CD4-positive, alpha-beta T cell treated with Interleukin-2 at 100 ng/mL for 4 hours (primary cell): ENCODE results near the gene RYR1.
"Not testable (repeated sequence)": the region's sequence is repeated elsewhere in the genome, so short reads cannot be mapped to it uniquely, and the experiment has no call there.

Experiments used
- DNase-seq: peaks from one replicate; pipeline ENCODE4 v3.0.0-alpha.2; 2020; ENCODE audit warnings: low spot score

RYR1 gene

DNA sequence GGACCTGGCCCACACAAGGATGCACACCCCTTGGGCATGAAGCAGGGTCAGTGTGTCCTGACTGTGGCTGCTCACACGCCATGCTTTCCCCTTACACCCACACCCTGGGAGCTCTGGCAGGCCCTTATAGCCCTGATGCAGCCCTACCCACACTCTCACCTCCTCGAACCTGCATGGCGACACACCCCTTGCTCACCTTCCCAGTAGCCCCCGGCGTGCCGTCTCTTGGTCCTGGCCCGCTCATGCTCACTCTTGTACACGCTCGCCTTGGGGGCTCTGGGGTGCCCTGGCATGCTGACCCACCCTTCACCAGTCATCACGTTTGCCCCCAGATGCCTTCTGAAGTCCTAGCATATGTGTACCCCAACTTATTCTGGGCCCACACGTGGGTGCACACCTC lies 128.2 kb downstream of the RYR1 start:
- no peak for DNase-seq

DNA sequence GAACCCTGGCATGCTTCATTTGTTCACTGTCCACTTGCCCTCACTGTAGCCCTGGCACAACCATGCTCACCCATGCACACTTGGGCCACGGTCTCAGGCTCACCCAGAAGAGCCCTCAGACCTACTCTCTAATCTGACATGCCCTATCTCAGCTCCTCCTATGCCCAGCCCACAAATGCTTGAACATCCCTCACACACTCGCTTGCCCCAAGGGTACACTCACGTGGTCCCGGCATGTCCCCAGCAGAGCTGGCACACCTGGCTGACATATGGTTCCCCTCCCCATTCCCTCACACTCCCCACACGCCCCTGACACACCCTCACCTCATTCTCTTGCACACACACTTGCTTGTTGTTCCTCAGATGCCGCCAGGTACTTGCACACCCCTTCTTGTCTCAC lies 128.6 kb downstream of the RYR1 start:
- DNase-seq, result no peak

- no peak for DNase-seq
Observed at GRCh38 chr19:38563475-38563874, 130.0 kb downstream of the RYR1 start.

GRCh38 chr19:38564981-38565690 lies 131.6 kb downstream of the RYR1 start:
- DNase-seq, result peak; percentile 18

GRCh38 chr19:38565691-38566105 lies 132.2 kb downstream of the RYR1 start:
- no peak for DNase-seq

DNA sequence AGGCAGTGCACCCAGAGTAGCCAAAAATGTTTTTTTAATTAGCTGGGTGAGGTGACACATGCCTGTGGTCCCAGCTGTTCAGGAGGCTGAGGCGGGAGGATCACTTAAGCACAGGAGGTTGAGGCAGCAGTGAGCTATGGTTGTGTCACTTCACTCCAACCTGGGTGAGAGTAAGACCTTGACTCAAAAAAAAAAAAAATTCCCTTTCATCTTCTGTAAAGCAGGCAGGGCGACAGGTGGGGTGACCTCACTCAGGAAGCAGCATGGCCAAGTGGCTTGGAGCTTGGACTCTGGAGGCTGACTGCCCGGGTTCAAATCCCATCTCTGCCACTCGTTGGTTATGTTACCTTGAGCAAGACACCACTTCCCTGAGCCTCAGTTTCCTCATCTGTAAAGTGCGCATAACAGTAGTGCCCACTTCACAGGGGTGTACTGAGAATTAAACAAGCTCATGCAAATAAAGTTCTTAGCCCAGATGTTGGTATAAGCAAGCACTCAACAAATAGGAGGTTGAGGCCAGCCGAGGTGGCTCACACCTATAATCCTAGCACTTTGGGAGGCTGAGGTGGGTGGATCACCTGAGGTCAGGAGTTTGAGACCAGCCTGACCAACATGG lies 136.0 kb downstream of the RYR1 start:
- no peak for DNase-seq

GRCh38 chr19:38571682-38572081 lies 138.2 kb downstream of the RYR1 start:
- no peak for DNase-seq

DNA sequence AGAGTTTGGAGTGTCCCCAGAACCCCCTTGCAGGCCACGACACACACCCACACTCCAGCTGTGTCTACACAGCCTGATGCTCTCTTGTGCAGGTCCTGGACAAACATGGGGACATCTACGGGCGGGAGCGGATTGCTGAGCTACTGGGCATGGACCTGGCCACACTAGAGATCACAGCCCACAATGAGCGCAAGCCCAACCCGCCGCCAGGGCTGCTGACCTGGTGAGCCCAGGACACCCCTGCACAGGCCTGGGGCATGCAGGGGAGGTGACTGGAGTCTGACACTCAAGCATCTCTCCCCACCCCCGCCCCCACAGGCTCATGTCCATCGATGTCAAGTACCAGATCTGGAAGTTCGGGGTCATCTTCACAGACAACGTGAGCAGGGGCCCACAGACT lies 144.3 kb downstream of the RYR1 start:
- no peak for DNase-seq

DNA sequence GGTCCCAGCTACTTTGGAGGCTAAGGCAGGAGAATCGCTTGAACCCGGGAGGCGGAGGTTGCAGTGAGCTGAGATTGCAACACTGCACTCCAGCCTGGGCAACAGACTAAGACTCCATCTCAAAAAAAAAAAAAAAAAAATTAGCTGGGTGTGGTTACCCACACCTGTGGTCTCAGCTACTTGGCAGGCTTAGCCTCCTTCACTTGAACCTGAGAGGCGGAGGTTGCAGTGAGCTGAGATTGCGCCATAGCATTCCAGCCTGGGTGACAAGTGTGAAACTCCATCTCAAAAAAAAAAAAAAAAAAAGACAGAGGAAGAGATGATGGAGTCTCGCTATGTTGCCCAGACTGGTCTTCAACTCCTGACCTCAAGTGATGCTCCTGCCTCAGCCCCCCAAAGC lies 145.8 kb downstream of the RYR1 start:
- DNase-seq, result peak; percentile 30

DNA sequence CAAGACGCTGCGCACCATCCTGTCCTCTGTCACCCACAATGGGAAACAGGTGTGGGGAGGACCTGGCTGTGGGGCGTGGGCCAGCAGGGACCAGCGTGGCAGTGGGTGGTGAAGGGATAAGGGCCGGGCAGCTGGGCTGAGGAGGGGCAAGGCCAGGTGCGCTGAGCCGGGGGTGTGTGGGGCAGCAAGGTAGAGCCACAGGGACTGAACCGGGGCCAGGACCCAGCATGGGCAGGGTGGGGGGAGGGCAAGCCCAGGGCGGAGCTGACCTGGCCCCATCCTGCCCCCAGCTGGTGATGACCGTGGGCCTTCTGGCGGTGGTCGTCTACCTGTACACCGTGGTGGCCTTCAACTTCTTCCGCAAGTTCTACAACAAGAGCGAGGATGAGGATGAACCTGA lies 146.6 kb downstream of the RYR1 start:
- DNase-seq, result no peak

DNA sequence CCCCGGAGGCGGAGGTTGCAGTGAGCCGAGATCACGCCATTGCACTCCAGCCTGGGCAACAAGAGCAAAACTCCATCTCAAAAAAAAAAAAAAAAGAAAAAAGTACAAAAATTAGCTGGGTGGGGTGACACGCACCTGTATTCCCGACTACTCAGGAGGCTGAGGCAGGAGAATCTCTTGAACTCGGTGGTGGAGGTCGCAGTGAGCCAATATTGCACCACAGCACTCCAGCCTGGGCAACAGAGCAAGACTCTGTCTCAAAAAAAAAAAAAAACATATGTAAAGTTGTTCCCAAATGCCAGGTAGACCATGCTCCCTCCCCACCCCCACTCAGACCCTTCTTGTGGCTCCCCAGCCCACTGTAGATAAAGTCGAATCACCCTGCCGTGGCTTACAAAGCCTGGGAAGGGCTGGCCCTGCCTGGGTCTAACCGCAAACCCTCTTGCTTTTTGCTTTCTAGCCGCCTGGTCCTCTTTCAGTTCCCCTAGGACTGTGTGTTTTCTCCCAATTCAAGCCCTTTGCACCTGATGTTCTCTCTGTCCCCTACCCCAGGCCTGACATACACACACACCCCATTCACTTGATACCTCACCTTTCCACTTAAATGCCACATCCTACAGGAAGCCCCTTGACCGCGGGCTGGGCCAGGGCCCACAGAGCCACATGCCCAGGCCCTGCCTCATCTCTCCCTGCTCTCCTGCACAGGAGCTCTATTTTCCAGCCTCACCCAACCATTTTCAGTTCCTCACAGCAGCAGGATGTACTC lies 149.9 kb downstream of the RYR1 start:
- no peak for DNase-seq

DNA sequence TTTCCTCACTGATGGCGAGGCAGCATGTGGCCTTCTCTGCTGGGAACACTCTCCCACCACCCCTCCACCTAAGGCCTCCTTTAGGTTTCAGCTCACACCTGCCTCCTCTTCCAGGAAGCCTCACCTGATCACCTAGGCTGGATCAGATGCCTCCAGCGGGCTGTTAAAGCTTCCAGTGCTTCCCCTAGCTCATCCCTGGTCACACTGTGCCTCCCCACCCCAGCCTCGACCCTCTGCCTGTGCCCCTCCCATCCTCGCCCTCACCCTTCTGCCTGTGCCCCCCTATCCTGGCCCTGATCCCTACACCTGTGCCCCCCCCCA lies 150.5 kb downstream of the RYR1 start:
- DNase-seq, result no peak

- no peak for DNase-seq
Observed at GRCh38 chr19:38587562-38587961, 154.1 kb downstream of the RYR1 start.

GRCh38 chr19:38588041-38588440 lies 154.6 kb downstream of the RYR1 start:
- no peak for DNase-seq

DNA sequence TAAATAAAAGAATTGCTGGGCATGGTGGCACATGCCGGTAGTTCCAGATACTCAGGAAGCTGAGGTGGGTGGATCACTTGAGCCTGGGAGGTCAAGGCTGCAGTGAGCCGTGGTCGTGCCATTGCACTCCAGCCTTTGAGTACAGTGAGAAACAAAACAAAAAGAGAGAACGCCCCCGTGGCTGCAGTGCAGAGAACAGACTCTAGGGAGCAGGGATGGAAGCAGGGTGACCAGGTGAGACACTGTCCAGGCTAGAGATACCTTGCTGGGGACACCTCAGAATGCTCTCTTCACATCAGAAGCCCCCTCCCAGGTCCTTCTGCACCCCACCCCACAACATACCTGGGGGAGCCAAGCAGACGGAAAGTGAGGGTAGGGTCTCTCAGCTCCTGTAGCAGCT lies 159.4 kb downstream of the RYR1 start:
- no peak for DNase-seq

- no peak for DNase-seq
Observed at GRCh38 chr19:38596057-38596981, 162.8 kb downstream of the RYR1 start.

GRCh38 chr19:38597075-38597474 lies 163.6 kb downstream of the RYR1 start:
- no peak for DNase-seq

DNA sequence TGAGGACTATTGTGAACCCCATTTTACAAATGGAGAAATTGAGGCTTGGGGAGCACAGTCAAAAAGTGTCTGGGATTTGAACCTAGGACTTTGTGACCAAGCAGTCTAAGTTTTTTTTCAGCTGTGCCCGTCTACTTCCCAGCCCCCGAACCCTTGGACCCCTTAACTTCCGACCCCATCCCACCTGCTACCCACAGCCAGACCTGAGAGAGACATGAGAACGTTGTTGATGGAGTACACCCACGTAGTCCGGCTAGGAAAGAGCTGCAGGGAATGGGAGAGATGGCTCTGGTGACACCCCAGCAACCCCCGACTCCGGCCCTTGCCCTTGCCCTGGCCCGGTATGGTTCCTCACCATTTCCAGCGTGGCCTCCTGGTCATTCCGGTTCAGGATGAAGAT lies 166.2 kb downstream of the RYR1 start:
- DNase-seq, result no peak

- DNase-seq, result not testable (repeated sequence)
Observed at GRCh38 chr19:38602856-38603255, 169.4 kb downstream of the RYR1 start.

DNA sequence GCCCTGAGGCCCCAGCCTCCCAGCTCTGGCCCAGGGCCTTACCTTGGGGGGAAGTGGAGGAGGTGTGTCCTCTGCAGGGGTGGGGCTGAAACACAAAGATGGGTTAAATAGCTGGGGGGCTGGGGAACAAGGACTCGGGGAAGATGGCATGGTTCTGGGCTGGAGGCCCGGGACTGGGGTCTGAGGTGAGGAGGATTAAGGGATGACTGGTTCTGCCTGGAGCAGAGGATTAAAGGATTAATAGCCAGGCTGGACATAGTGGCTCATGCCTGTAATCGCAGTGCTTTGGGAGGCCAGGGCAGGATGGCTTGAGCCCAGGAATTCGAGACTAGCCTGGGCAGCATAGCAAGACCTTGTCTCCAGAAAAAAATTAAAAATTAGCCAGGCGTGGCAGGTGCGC lies 172.6 kb downstream of the RYR1 start:
- DNase-seq, result no peak

GRCh38 chr19:38614289-38614688 lies 180.8 kb downstream of the RYR1 start:
- DNase-seq, result no peak

- no peak for DNase-seq
Observed at GRCh38 chr19:38615007-38615581, 181.6 kb downstream of the RYR1 start.
